HCT116 (cell line): ENCODE results near the gene MRGPRE. TPM values are rescaled to one million over a fixed set of nuclear protein-coding genes. Genes with fewer than 3 reads are reported as not detected.

Source experiments
- ATAC-seq: fragments of 200-7000 bp; cut with Tn5 transposase; 2 replicates; pipeline ENCODE4 v1.9.1; 2020; ENCODE audit warnings: mild to moderate bottlenecking, moderate library complexity
- BruUV-seq: library from RNA; stranded (reverse); fragments of 400-500 nt; replicated peaks from 2 replicates; lab custom pipeline; 2021; lab: Mats Ljungman, UMichigan
- CTCF ChIA-PET: fragments of 300-600 bp; sonication (Branson Sonifier 250); formaldehyde crosslinking; loops from one replicate; lab custom pipeline; 2021; ENCODE audit warnings: antibody characterized with exemption; lab: Charles Lee
- POLR2A ChIA-PET: fragments of 300-600, 350-600 bp; sonication (Branson Sonifier 250); formaldehyde crosslinking; loops from one replicate; lab custom pipeline; 2021; ENCODE audit warnings: antibody characterized with exemption; lab: Charles Lee
- RAD21 ChIA-PET, 2 experiments: fragments of 300-600 bp; sonication (Branson Sonifier 250); formaldehyde crosslinking; loops; one replicate each; lab custom pipeline; 2023; ENCODE audit warnings: low total read pairs in 2 of 2; ENCODE audit not compliant: uncharacterized antibody in 2 of 2, unreplicated experiment in 2 of 2, low non-redundant PET in 1 of 2; lab: Charles Lee
- DNase-seq: peaks from one replicate; pipeline ENCODE4 v3.0.0-alpha.2; 2010; ENCODE audit warnings: low read depth, low spot score
- H2AFZ ChIP-seq: fragments of 200-600 bp; shearing (Covaris generic), sonication (generic); 2 replicates; pipeline ENCODE4 v1.6.1; 2017; ENCODE audit warnings: low read depth, mixed run types, mixed read lengths, antibody characterized with exemption, low read length; ENCODE audit not compliant: poor library complexity, severe bottlenecking
- H3K27ac ChIP-seq: 2 replicates; pipeline ENCODE4 v1.5.1; 2012; ENCODE audit warnings: low read depth, low read length
- H3K27me3 ChIP-seq: fragments of 200-600 bp; sonication (generic); 2 replicates; pipeline ENCODE4 v1.6.1; 2016; ENCODE audit warnings: mixed run types, low read length, mixed read lengths; ENCODE audit not compliant: insufficient read depth
- H3K36me3 ChIP-seq, 2 experiments: fragments of 200-500 bp in 1 of 2; fragments of 200-600 bp in 1 of 2; sonication (Bioruptor generic) in 1 of 2; sonication (generic) in 1 of 2; 2 replicates each; pipeline versions ENCODE4 v1.5.1 to v1.6.1; 2014 to 2016; ENCODE audit warnings: low read length in 2 of 2, inconsistent platforms in 1 of 2, mixed read lengths in 1 of 2, mixed run types in 1 of 2; ENCODE audit not compliant: insufficient read depth in 2 of 2, control insufficient read depth in 1 of 2
- H3K4me1 ChIP-seq, 2 experiments: fragments of 200-600 bp in 1 of 2; sonication (generic) in 1 of 2; 2 replicates each; pipeline versions ENCODE4 v1.5.1 to v1.6.1; 2012 to 2017; ENCODE audit warnings: low read length in 2 of 2, inconsistent platforms in 1 of 2, mild to moderate bottlenecking in 1 of 2, mixed read lengths in 1 of 2, mixed run types in 1 of 2, moderate library complexity in 1 of 2; ENCODE audit not compliant: insufficient read depth in 2 of 2, control insufficient read depth in 1 of 2
- H3K4me2 ChIP-seq: fragments of 200-600 bp; sonication (generic); 2 replicates; pipeline ENCODE4 v1.6.1; 2017; ENCODE audit warnings: mixed run types, low read length, mixed read lengths
- H3K4me3 ChIP-seq, 2 experiments: fragments of 200-600 bp in 1 of 2; sonication (generic) in 1 of 2; replicated peaks in 1 of 2; 2 replicates each; pipeline ENCODE4 v1.5.1; 2011 to 2016; ENCODE audit warnings: low read length in 2 of 2, control low read depth in 1 of 2, low read depth in 1 of 2, mild to moderate bottlenecking in 1 of 2, mixed read lengths in 1 of 2, mixed run types in 1 of 2
- H3K79me2 ChIP-seq: fragments of 200-600 bp; sonication (generic); 2 replicates; pipeline ENCODE4 v1.6.1; 2017; ENCODE audit warnings: mild to moderate bottlenecking, mixed run types, low read length, moderate library complexity, mixed read lengths; ENCODE audit not compliant: insufficient read depth
- H3K9ac ChIP-seq: fragments of 200-600 bp; sonication (generic); 2 replicates; pipeline ENCODE4 v1.6.1; 2016; ENCODE audit warnings: low read length, mixed read lengths
- H3K9me2 ChIP-seq: fragments of 200-600 bp; sonication (generic), shearing (Covaris generic); 2 replicates; pipeline ENCODE4 v1.6.1; 2017; ENCODE audit warnings: mixed run types, mild to moderate bottlenecking, moderate library complexity; ENCODE audit not compliant: insufficient read depth
- H3K9me3 ChIP-seq, 2 experiments: fragments of 200-500 bp in 1 of 2; fragments of 200-600 bp in 1 of 2; sonication (Bioruptor generic) in 1 of 2; sonication (generic) in 1 of 2; 2 replicates each; pipeline ENCODE4 v1.6.1; 2014 to 2017; ENCODE audit warnings: low read length in 2 of 2, mixed read lengths in 2 of 2, inconsistent platforms in 1 of 2, low read depth in 1 of 2, mild to moderate bottlenecking in 1 of 2, mixed run types in 1 of 2, moderate library complexity in 1 of 2; ENCODE audit not compliant: control insufficient read depth in 1 of 2, insufficient read depth in 1 of 2
- H4K20me1 ChIP-seq: fragments of 200-600 bp; sonication (generic), shearing (Covaris generic); 2 replicates; pipeline ENCODE4 v1.6.1; 2017; ENCODE audit warnings: mixed run types, mild to moderate bottlenecking, moderate library complexity; ENCODE audit not compliant: insufficient read depth
- EGR1 ChIP-seq: IDR thresholded peaks from 2 replicates; pipeline ENCODE4 v1.6.1; 2012; ENCODE audit warnings: low read depth
- ELF1 ChIP-seq: IDR thresholded peaks from 2 replicates; pipeline ENCODE4 v1.6.1; 2012; ENCODE audit warnings: low read depth, borderline replicate concordance
- EZH2phosphoT487 ChIP-seq: fragments of 200-600 bp; IDR thresholded peaks from 2 replicates; pipeline ENCODE4 v1.6.1; 2018; ENCODE audit warnings: antibody characterized with exemption, borderline replicate concordance
- JUND ChIP-seq: IDR thresholded peaks from 2 replicates; pipeline ENCODE4 v1.6.1; 2012
- POLR2A ChIP-seq: IDR thresholded peaks from 2 replicates; pipeline ENCODE4 v1.7.0; 2011; ENCODE audit warnings: borderline replicate concordance; ENCODE audit not compliant: insufficient read depth, insufficient read length; ENCODE audit errors: extremely low read depth
- SP1 ChIP-seq: IDR thresholded peaks from 2 replicates; pipeline ENCODE4 v1.6.1; 2012; ENCODE audit warnings: low read depth
- SRF ChIP-seq: IDR thresholded peaks from 2 replicates; pipeline ENCODE4 v1.6.1; 2012; ENCODE audit warnings: low read depth
- TCF7L2 ChIP-seq: IDR thresholded peaks from 2 replicates; pipeline ENCODE4 v1.7.0; 2011; ENCODE audit warnings: borderline replicate concordance, inconsistent platforms; ENCODE audit not compliant: insufficient read depth, insufficient read length; ENCODE audit errors: extremely low read depth
- ZBTB33 ChIP-seq: IDR thresholded peaks from 2 replicates; pipeline ENCODE4 v1.6.1; 2011; ENCODE audit warnings: mild to moderate bottlenecking, low read length, moderate library complexity; ENCODE audit not compliant: insufficient replicate concordance; ENCODE audit errors: extremely low read depth
- ZNF274 ChIP-seq: fragments of 200-500 bp; sonication (Bioruptor generic); IDR thresholded peaks from 2 replicates; pipeline ENCODE4 v1.6.1; 2014; ENCODE audit warnings: mild to moderate bottlenecking, low read depth, low read length, inconsistent platforms
- intact Hi-C: fragments of 100-400 bp; cut with micrococcal nuclease; formaldehyde crosslinking; loops from 2 replicates; pipeline ENCODE4 v1.10.0; 2022
- total RNA-seq: library from RNA; stranded (reverse); gene quantifications from one replicate; pipeline ENCODE4 v1.2.1, GENCODE V29; 2021; ENCODE audit not compliant: unreplicated experiment
- TF ChIP-seq, protein P1 (sequence below), 3 experiments: fragments of 200-600 bp in 1 of 3; sonication (generic) in 1 of 3; IDR thresholded peaks in 2 of 3; conservative IDR thresholded peaks in 1 of 3; 2 replicates each; pipeline ENCODE4 v1.5.1; 2012 to 2017; ENCODE audit warnings: low read depth in 2 of 3, low read length in 2 of 3, antibody characterized with exemption in 1 of 3, borderline replicate concordance in 1 of 3, control low read depth in 1 of 3, mild to moderate bottlenecking in 1 of 3, mixed read lengths in 1 of 3, mixed run types in 1 of 3, moderate library complexity in 1 of 3; ENCODE audit not compliant: insufficient read depth in 1 of 3
- TF ChIP-seq, protein P2 (sequence below): IDR thresholded peaks from 2 replicates; pipeline ENCODE4 v1.6.1; 2012

The MRGPRE gene
- total RNA-seq, 1 experiment from 2014 or later = not detected

- ATAC-seq (no peak), DNase-seq (no peak)
- CTCF ChIA-PET = no interaction called here
- BruUV-seq = no TSS peak
- no peaks in the 10 kb centered on the region for H3K4me1 ChIP-seq
- TF ChIP-seq ELF1 = no peak
- no peak for TF ChIP-seq SRF
- TF ChIP-seq EZH2phosphoT487 = no peak
- no peak for TF ChIP-seq SP1
- TF ChIP-seq POLR2A = no peak
- no peak overlapping the region for H3K27ac ChIP-seq
- intact Hi-C loops = no loop called here
- H3K9me3 ChIP-seq = no peaks in the 10 kb centered on the region
- H3K9ac ChIP-seq = no peak overlapping the region
- no peak overlapping the region for H3K4me3 ChIP-seq
- POLR2A ChIA-PET = no interaction called here
- H3K36me3 ChIP-seq = no peaks in the 10 kb centered on the region
- H4K20me1 ChIP-seq = no peaks in the 10 kb centered on the region
- H3K4me2 ChIP-seq = no peak overlapping the region
- H2AFZ ChIP-seq = no peak overlapping the region
- H3K27me3 ChIP-seq = no peaks in the 10 kb centered on the region; the same call in 1 of the 2 replicates
- RAD21 ChIA-PET = no interaction called here
- H3K79me2 ChIP-seq = no peaks in the 10 kb centered on the region
- no peaks in the 10 kb centered on the region for H3K9me2 ChIP-seq
Observed at GRCh38 chr11:3230636-3231549, 1.3 kb downstream of the MRGPRE start.

DNA sequence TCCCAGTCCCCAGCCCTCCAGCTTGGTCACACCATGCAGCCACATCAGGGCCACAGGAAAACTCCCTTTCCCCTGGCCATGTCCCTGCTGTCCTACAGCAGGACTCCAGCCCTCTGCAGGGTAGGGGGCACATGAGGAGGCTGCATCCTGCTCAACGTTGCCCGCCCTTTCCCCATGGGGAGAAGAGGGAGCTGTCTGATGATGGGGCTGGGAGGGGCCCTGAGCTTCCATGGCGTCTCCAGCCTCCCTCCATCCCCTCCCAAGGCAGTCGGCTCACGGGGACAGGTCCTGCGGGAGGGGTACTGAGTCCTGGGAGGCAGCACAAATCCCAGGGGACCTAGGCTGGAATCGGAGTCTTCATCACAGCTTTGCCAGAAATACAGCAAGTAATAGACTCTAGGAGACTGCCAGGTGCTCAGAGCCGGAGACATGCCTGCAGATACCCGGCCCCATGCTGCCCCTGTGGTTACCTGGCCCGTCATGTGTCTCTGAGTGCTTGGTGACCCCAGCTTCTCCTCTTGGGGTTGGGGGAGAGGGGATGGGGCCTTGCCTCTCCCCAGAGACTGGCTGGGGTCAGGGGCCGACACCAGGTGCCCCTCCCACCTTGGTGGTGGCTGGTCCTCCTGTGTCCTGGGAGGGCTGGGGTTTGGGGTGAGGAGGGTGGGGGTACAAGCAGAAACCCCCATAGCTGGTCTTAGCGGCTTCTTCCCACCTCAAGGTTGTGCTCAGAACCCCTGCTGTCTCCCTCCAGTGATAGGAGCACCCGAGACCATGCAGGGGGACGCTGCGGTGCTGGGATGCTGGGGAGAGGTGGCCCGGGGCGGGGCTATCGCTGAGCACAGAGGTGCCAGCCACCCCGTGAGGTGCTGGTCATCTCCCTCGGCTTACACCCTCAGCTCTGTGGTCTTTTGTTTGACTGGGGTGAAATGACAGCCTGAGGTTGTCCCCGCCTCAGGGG is 2.3 kb downstream of the MRGPRE start:
- no peaks in the 10 kb centered on the region for H3K9me3 ChIP-seq
- no peak for DNase-seq
- H3K9me2 ChIP-seq = no peaks in the 10 kb centered on the region
- POLR2A ChIA-PET = no interaction called here
- no peak overlapping the region for H3K9ac ChIP-seq
- H3K27me3 ChIP-seq = no peaks in the 10 kb centered on the region
- no peaks in the 10 kb centered on the region for H3K4me1 ChIP-seq
- CTCF ChIA-PET = no interaction called here
- H3K4me2 ChIP-seq = no peak overlapping the region
- intact Hi-C loops = no loop called here
- no peak for ATAC-seq
- H3K36me3 ChIP-seq = no peaks in the 10 kb centered on the region
- no peak overlapping the region for H2AFZ ChIP-seq
- no peak overlapping the region for H3K4me3 ChIP-seq
- no peak overlapping the region for H3K27ac ChIP-seq
- no peaks in the 10 kb centered on the region for H4K20me1 ChIP-seq
- RAD21 ChIA-PET = no interaction called here
- no TSS peak for BruUV-seq
- no peaks in the 10 kb centered on the region for H3K79me2 ChIP-seq
- no peak for TF ChIP-seq ZNF274
- no peak for TF ChIP-seq JUND
- TF ChIP-seq, protein P1, sequence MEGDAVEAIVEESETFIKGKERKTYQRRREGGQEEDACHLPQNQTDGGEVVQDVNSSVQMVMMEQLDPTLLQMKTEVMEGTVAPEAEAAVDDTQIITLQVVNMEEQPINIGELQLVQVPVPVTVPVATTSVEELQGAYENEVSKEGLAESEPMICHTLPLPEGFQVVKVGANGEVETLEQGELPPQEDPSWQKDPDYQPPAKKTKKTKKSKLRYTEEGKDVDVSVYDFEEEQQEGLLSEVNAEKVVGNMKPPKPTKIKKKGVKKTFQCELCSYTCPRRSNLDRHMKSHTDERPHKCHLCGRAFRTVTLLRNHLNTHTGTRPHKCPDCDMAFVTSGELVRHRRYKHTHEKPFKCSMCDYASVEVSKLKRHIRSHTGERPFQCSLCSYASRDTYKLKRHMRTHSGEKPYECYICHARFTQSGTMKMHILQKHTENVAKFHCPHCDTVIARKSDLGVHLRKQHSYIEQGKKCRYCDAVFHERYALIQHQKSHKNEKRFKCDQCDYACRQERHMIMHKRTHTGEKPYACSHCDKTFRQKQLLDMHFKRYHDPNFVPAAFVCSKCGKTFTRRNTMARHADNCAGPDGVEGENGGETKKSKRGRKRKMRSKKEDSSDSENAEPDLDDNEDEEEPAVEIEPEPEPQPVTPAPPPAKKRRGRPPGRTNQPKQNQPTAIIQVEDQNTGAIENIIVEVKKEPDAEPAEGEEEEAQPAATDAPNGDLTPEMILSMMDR (IDR thresholded peaks at IDR 0.05 in 2 of 3, conservative IDR thresholded peaks at IDR 0.05 in 1 of 3; ENCODE audit: borderline replicate concordance in 1 of 3, insufficient read depth in 1 of 3, low read depth in 2 of 3, low read length in 2 of 3) = no peak
- TF ChIP-seq, protein P2, sequence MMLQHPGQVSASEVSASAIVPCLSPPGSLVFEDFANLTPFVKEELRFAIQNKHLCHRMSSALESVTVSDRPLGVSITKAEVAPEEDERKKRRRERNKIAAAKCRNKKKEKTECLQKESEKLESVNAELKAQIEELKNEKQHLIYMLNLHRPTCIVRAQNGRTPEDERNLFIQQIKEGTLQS = no peak
- no peak for TF ChIP-seq ZBTB33
- TF ChIP-seq EZH2phosphoT487 = no peak
- no peak for TF ChIP-seq EGR1
- TF ChIP-seq TCF7L2 = no peak
- TF ChIP-seq ELF1 = no peak
